LNCaP clone FGC (cell line): ENCODE data around the gene PPM1M.
"Not testable (repeated sequence)": the region's sequence is repeated elsewhere in the genome, so short reads cannot be mapped to it uniquely, and the experiment has no call there.

Experiments used
- DNase-seq: peaks from one replicate; pipeline ENCODE4 v3.0.0-alpha.2; 2011; ENCODE audit warnings: low read depth
- H3K4me3 ChIP-seq: 2 replicates; pipeline ENCODE4 v1.5.1; 2011; ENCODE audit warnings: mild to moderate bottlenecking, low read depth, low read length, control low read depth
- TF ChIP-seq, protein P1 (sequence below): IDR thresholded peaks from 2 replicates; pipeline ENCODE4 v1.5.1; 2012; ENCODE audit warnings: mild to moderate bottlenecking; ENCODE audit not compliant: control insufficient read depth, insufficient read depth; ENCODE audit errors: extremely low read depth

The PPM1M gene

DNA sequence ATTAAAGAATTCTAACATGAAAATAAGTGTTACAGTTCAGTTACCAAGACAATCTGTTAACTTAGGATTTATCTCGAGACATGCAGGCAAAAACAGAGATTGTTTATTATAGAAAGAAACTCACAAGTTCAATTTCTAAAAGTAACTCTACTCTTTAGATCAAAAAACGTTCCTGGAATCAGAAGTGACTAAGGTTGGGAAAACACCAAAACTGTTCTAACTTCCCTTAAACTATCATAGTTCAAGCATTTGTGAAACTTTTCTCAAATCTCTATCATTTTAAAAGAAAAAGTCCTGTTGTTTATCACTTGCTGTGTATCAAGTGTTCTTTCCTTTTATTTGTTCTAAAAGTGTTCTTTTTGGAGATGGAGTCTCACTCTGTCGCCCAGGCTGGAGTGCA lies 24.2 kb downstream of the PPM1M start:
- TF ChIP-seq, protein P1, sequence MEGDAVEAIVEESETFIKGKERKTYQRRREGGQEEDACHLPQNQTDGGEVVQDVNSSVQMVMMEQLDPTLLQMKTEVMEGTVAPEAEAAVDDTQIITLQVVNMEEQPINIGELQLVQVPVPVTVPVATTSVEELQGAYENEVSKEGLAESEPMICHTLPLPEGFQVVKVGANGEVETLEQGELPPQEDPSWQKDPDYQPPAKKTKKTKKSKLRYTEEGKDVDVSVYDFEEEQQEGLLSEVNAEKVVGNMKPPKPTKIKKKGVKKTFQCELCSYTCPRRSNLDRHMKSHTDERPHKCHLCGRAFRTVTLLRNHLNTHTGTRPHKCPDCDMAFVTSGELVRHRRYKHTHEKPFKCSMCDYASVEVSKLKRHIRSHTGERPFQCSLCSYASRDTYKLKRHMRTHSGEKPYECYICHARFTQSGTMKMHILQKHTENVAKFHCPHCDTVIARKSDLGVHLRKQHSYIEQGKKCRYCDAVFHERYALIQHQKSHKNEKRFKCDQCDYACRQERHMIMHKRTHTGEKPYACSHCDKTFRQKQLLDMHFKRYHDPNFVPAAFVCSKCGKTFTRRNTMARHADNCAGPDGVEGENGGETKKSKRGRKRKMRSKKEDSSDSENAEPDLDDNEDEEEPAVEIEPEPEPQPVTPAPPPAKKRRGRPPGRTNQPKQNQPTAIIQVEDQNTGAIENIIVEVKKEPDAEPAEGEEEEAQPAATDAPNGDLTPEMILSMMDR = no peak
- DNase-seq = no peak
- H3K4me3 ChIP-seq = no peak overlapping the region

DNA sequence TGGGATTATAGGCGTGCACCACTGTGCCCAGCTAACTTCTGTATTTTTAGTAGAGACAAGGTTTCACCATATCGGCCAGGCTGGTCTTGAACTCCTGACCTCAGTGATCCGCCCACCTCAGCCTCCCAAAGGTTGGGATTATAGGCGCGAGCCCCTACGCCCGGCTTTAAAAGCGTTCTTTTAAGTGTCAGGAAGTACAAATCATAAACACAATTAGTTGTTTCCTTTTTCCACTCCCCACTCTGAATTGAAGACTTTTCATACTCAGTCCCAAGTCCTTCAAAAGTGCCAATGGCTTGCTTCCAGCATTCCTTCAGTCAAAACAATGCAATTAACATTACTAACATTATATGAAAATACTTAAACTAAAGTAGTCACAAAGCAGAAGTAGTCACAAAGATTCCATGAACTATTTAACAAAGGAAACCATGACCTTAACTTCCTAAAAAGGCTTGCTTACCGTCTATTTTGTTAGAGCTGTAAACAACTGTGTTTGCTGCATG lies 24.7 kb downstream of the PPM1M start:
- no peak for DNase-seq
- TF ChIP-seq, protein P1 = no peak
- no peak overlapping the region for H3K4me3 ChIP-seq

DNA sequence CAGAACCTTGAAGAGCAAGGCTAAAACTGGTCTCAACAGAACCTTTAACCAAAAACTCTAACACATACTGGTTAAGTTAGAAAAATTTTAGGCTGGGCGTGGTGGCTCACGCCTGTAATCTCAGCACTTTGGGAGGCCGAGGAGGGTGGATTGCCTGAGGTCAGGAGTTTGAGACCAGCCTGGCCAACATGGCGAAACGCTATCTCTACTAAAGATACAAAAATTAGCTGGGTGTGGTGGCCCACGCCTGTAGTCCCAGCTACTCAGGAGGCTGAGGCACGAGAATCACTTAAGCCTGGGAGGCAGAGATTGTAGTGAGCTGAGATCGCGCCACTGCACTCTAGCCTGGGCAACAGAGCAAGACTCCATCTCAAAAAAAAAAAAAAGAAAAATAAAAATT lies 26.6 kb downstream of the PPM1M start:
- H3K4me3 ChIP-seq, DNase-seq: not testable (repeated sequence)

DNA sequence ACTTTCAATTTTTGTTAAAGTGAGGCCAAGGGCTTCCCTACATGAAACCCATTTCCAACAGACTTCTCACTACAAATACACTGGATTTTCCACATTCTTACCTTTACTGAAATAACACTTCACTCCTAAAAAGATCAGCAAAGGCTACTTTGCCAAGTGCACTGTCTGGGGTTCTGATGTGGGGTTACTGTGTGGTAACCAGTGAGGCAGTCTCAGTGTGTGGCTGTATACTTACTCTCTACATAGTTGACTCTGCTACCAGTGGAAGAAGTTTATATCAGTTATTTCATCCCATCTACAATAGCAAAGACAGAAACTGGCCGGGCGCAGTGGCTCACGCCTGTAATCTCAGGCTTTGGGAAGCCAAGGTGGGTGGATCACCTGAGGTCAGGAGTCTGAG lies 27.3 kb downstream of the PPM1M start:
- TF ChIP-seq, protein P1 = no peak
- no peak overlapping the region for H3K4me3 ChIP-seq
- no peak for DNase-seq

DNA sequence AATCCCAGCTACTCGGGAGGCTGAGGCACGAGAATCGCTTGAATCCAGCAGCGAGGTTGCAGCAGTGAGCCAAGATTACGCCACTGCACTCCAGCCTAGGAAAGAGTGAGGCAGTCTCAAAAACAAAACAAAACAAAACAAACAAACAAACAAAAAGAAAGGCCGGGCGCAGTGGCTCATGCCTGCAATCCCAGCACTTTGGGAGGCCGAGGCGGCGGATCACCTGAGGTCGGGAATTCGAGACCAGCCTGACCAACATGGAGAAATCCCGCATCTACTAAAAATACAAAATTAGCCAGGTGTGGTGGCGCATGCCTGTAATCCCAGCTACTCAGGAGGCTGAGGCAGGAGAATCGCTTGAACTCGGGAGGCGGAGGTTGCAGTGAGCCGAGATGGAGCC lies 29.2 kb downstream of the PPM1M start:
- not testable (repeated sequence) for H3K4me3 ChIP-seq, DNase-seq

DNA sequence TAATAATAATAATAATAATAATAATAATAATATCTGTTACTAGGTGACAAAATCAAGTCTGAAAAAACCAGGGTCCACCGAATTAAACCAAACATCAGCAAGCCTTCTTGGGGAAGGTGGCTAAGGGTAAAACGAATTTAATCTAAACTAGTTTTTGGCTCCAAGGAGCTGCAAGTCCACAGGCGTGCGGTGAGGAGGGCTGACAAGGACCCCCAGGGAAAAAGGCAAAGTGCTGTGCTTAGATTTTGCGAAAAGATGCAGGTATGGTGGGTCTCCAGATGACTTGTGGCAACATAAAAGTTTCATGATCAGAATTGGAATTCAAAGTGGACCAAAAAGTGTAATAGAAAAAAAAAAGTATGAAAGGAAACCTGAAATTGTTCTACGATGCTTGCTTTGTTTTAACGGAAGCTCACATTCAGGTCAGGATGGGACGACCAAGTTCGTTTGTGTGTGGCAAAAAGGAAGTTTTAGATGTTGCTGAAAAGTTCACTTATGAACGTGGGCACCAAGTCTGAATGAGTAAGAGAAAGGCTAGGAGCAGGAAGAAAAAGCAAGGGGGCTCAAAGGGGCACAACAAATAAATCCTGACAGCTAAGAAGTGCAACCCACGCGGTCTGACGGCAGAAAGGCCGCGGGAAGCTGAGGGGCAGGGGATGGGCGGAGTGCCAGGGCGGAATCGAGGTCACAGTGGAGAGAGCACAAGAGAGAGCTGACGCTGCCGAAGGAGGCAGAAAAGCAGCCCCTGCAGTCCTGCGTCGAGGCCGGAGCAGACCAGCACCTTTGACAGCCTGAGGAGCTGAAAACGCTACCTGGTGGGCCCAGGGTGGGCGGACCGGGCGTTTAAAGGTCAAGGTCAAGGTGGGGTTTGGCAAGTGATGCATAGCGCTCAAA lies 31.8 kb downstream of the PPM1M start:
- peak overlapping the region; percentile 88 for H3K4me3 ChIP-seq
- no peak for DNase-seq

DNA sequence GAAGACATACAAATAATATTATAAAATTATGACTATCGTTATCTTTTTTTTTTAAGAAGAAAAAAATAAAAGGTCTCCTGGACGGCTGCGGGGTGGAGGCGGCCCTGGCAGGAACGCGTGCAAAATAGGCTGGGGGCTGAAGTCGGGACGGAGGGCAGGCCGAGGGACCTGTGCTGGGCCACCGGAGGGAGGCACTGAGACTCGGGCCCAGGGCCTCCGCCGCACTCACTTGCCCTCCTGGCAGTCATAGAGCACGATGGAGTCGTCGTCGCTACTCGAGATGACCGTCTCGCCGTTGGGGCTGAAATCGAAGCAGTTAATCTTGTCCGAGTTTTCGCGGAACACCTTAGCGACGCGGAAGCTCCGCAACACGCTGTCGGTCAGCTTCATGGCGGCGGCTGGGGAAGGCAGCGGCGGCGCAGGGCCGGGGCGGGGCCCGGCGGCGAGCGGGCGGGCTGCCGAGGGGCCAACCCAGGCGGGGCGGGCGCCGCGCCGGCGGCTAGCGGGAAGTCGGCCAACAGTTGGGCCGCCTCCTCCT lies 32.5 kb downstream of the PPM1M start:
- TF ChIP-seq, protein P1 = peak; percentile 18; the same call in 1 of the 2 replicates
- no peak for DNase-seq

More for the DNA sequence above, 31.8 kb downstream of the PPM1M start:
- TF ChIP-seq, protein P1 = no peak

More for the DNA sequence above, 32.5 kb downstream of the PPM1M start:
- H3K4me3 ChIP-seq = peak overlapping the region; percentile 88
